Vagina (tissue), 2 donors: ENCODE results near the gene GRIK4.

Source experiments
- POLR2A ChIP-seq, 2 donors: fragments of 450-650 bp; IDR thresholded peaks; one replicate each; pipeline ENCODE4 v1.6.1; 2017; ENCODE audit warnings: antibody characterized with exemption in 2 of 2, mild to moderate bottlenecking in 2 of 2, moderate library complexity in 2 of 2
- POLR2AphosphoS5 ChIP-seq, 2 donors: sonication (generic); formaldehyde crosslinking; IDR thresholded peaks; one replicate each; pipeline ENCODE4 v1.9.0; 2017; ENCODE audit warnings: antibody characterized with exemption in 2 of 2, mild to moderate bottlenecking in 2 of 2, low read depth in 1 of 2; ENCODE audit not compliant: insufficient read depth in 1 of 2
- TF ChIP-seq, protein P1 (sequence below), 3 experiments: fragments of 450-650 bp in 2 of 3; fragments of 200-600 bp in 1 of 3; sonication (generic) in 1 of 3; IDR thresholded peaks; one replicate each; pipeline ENCODE4 v1.5.1; 2017 to 2019; ENCODE audit warnings: antibody characterized with exemption in 3 of 3, mild to moderate bottlenecking in 2 of 3, moderate library complexity in 2 of 3

DNA sequence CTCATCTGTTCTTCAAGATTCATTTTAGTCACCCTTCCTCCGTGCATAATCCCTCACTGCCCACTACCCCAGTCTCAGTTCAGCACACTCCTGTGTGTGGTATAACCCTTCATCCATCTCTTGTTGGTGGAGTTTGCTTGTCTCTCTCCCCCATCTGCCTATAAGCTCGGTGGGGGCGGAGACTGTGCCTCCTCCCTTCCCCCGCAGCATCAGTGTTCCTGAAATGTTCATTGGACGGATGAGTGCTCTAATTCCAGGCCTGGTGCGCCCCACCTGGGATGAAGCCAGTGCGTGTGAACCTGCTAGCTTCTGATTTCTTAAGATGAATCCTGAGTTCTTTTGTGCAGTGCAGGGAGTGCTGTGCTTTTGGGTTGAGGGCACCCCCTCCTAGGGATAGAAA is 100.0 kb downstream of the GRIK4 start:
- TF ChIP-seq, protein P1, sequence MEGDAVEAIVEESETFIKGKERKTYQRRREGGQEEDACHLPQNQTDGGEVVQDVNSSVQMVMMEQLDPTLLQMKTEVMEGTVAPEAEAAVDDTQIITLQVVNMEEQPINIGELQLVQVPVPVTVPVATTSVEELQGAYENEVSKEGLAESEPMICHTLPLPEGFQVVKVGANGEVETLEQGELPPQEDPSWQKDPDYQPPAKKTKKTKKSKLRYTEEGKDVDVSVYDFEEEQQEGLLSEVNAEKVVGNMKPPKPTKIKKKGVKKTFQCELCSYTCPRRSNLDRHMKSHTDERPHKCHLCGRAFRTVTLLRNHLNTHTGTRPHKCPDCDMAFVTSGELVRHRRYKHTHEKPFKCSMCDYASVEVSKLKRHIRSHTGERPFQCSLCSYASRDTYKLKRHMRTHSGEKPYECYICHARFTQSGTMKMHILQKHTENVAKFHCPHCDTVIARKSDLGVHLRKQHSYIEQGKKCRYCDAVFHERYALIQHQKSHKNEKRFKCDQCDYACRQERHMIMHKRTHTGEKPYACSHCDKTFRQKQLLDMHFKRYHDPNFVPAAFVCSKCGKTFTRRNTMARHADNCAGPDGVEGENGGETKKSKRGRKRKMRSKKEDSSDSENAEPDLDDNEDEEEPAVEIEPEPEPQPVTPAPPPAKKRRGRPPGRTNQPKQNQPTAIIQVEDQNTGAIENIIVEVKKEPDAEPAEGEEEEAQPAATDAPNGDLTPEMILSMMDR (IDR thresholded peaks at IDR 0.05) = no peak
- TF ChIP-seq POLR2AphosphoS5 (IDR thresholded peaks at IDR 0.05; ENCODE audit: insufficient read depth in 1 of 2, low read depth in 1 of 2) = no peak
- TF ChIP-seq POLR2A (IDR thresholded peaks at IDR 0.05) = no peak
